Fibroblast of lung (primary cell): ENCODE results near the gene FMNL2. TPM values are rescaled to one million over a fixed set of nuclear protein-coding genes. Genes with fewer than 3 reads are reported as not detected.

Source experiments
- DNase-seq, 2 donors: peaks; one replicate each; pipeline versions ENCODE4 v3.0.0 to v3.0.0-alpha.2; 2010; ENCODE audit warnings: low read depth in 2 of 2
- H2AFZ ChIP-seq: 2 replicates; pipeline ENCODE4 v1.5.1; 2012; ENCODE audit warnings: low read length, control low read depth, inconsistent platforms
- H3K27ac ChIP-seq: 2 replicates; pipeline ENCODE4 v1.5.1; 2011; ENCODE audit warnings: low read length, control low read depth; ENCODE audit not compliant: insufficient read depth
- H3K27me3 ChIP-seq: 2 replicates; pipeline ENCODE4 v1.5.1; 2011; ENCODE audit warnings: mild to moderate bottlenecking, low read length; ENCODE audit not compliant: control insufficient read depth, insufficient read depth
- H3K36me3 ChIP-seq: 2 replicates; pipeline ENCODE4 v1.5.1; 2011; ENCODE audit warnings: low read length; ENCODE audit not compliant: control insufficient read depth, insufficient read depth
- H3K4me1 ChIP-seq: 2 replicates; pipeline ENCODE4 v1.5.1; 2011; ENCODE audit warnings: low read length; ENCODE audit not compliant: control insufficient read depth, insufficient read depth; ENCODE audit errors: extremely low read depth
- H3K4me2 ChIP-seq: 2 replicates; pipeline ENCODE4 v1.5.1; 2011; ENCODE audit warnings: low read length, control low read depth; ENCODE audit not compliant: insufficient read depth; ENCODE audit errors: extremely low read depth
- H3K4me3 ChIP-seq, 4 experiments: fragments of 200-600 bp in 1 of 4; sonication (generic) in 1 of 4; replicated peaks in 1 of 4; 2 replicates each; pipeline ENCODE4 v1.5.1; 2011 to 2016; ENCODE audit warnings: low read length in 4 of 4, low read depth in 3 of 4, mild to moderate bottlenecking in 3 of 4, control low read depth in 2 of 4, inconsistent platforms in 1 of 4, mixed read lengths in 1 of 4; ENCODE audit not compliant: insufficient read depth in 1 of 4; ENCODE audit errors: control extremely low read depth in 1 of 4
- H3K79me2 ChIP-seq: 2 replicates; pipeline ENCODE4 v1.5.1; 2012; ENCODE audit warnings: mild to moderate bottlenecking, low read length, inconsistent platforms; ENCODE audit not compliant: control insufficient read depth, insufficient read depth
- H3K9ac ChIP-seq: 2 replicates; pipeline ENCODE4 v1.5.1; 2011; ENCODE audit warnings: mild to moderate bottlenecking, low read length, control low read depth; ENCODE audit not compliant: insufficient read depth
- H3K9me3 ChIP-seq: 2 replicates; pipeline ENCODE4 v1.5.1; 2012; ENCODE audit warnings: low read depth, low read length; ENCODE audit not compliant: control insufficient read depth, insufficient read depth
- H4K20me1 ChIP-seq: 2 replicates; pipeline ENCODE4 v1.5.1; 2011; ENCODE audit warnings: low read length; ENCODE audit not compliant: control insufficient read depth, insufficient read depth; ENCODE audit errors: extremely low read depth
- EZH2 ChIP-seq: IDR thresholded peaks from 2 replicates; pipeline ENCODE4 v1.5.1; 2012; ENCODE audit warnings: low read length, control low read depth, mild to moderate bottlenecking; ENCODE audit errors: missing control alignments
- polyA plus RNA-seq, 2 donors: library from polyadenylated mRNA; depleted of rRNA in 1 of 2; stranded (reverse) in 1 of 2; unstranded in 1 of 2; fragments of >200 nt; gene quantifications; 2 replicates each; pipeline ENCODE4 v1.2.1, GENCODE V29; 2011 to 2012; ENCODE audit warnings: missing spikeins in 1 of 2
- total RNA-seq: library from RNA; depleted of rRNA; stranded (reverse); fragments of >200 nt; gene quantifications from 2 replicates; pipeline ENCODE4 v1.2.1, GENCODE V29; 2014
- TF ChIP-seq, protein P1 (sequence below), 2 donors: IDR thresholded peaks in 1 of 2; conservative IDR thresholded peaks in 1 of 2; 1 replicate in 1 of 2; 2 replicates in 1 of 2; pipeline ENCODE4 v1.5.1; 2011 to 2012; ENCODE audit warnings: low read length in 2 of 2, control low read depth in 1 of 2, inconsistent platforms in 1 of 2, low read depth in 1 of 2, mild to moderate bottlenecking in 1 of 2

The FMNL2 gene
- total and polyA plus RNA-seq, 2 donors (not counting 1 experiment from before 2014, with no cell fraction given), result 12.0 to 30.2 TPM

- Histone ChIP-seq H3K4me1 (no peaks in the 10 kb centered on the region), H3K27ac (no peak overlapping the region), H3K9me3 (no peaks in the 10 kb centered on the region), H2AFZ (no peak overlapping the region), H4K20me1 (no peaks in the 10 kb centered on the region), H3K9ac (no peak overlapping the region), H3K36me3 (no peaks in the 10 kb centered on the region), H3K27me3 (no peaks in the 10 kb centered on the region), H3K4me2 (no peak overlapping the region), H3K79me2 (no peaks in the 10 kb centered on the region), H3K4me3 (no peak overlapping the region)
- TF ChIP-seq, protein P1, sequence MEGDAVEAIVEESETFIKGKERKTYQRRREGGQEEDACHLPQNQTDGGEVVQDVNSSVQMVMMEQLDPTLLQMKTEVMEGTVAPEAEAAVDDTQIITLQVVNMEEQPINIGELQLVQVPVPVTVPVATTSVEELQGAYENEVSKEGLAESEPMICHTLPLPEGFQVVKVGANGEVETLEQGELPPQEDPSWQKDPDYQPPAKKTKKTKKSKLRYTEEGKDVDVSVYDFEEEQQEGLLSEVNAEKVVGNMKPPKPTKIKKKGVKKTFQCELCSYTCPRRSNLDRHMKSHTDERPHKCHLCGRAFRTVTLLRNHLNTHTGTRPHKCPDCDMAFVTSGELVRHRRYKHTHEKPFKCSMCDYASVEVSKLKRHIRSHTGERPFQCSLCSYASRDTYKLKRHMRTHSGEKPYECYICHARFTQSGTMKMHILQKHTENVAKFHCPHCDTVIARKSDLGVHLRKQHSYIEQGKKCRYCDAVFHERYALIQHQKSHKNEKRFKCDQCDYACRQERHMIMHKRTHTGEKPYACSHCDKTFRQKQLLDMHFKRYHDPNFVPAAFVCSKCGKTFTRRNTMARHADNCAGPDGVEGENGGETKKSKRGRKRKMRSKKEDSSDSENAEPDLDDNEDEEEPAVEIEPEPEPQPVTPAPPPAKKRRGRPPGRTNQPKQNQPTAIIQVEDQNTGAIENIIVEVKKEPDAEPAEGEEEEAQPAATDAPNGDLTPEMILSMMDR (conservative IDR thresholded peaks at IDR 0.05 in 1 of 2, IDR thresholded peaks at IDR 0.05 in 1 of 2; ENCODE audit: low read depth in 1 of 2, low read length in 2 of 2), result no peak
- no peak for TF ChIP-seq EZH2
- DNase-seq, result peak; percentile 10 to 68
These were observed 30.1 kb upstream of the FMNL2 start for GRCh38 chr2:152304836-152305235.

GRCh38 chr2:152307863-152308262, 27.1 kb upstream of the FMNL2 start:
- no peak overlapping the region for H2AFZ ChIP-seq
- H3K4me2 ChIP-seq, result no peak overlapping the region
- no peaks in the 10 kb centered on the region for H3K36me3 ChIP-seq
- no peaks in the 10 kb centered on the region for H3K4me1 ChIP-seq
- no peaks in the 10 kb centered on the region for H3K27me3 ChIP-seq
- TF ChIP-seq, protein P1 (conservative IDR thresholded peaks at IDR 0.05 in 1 of 2, IDR thresholded peaks at IDR 0.05 in 1 of 2; ENCODE audit: low read depth in 1 of 2, low read length in 2 of 2), result no peak
- no peak for TF ChIP-seq EZH2
- H3K9ac ChIP-seq, result no peak overlapping the region
- no peaks in the 10 kb centered on the region for H3K79me2 ChIP-seq
- H3K9me3 ChIP-seq, result no peaks in the 10 kb centered on the region
- no peak overlapping the region for H3K4me3 ChIP-seq
- peak; percentile 2 to 10 for DNase-seq
- no peaks in the 10 kb centered on the region for H4K20me1 ChIP-seq
- H3K27ac ChIP-seq, result no peak overlapping the region

- no peak overlapping the region for H3K4me3 ChIP-seq
- no peaks in the 10 kb centered on the region for H3K79me2 ChIP-seq
- TF ChIP-seq, protein P1 (conservative IDR thresholded peaks at IDR 0.05 in 1 of 2, IDR thresholded peaks at IDR 0.05 in 1 of 2; ENCODE audit: low read depth in 1 of 2, low read length in 2 of 2), result no peak
- no peak for TF ChIP-seq EZH2
- H3K9ac ChIP-seq, result no peak overlapping the region
- H3K9me3 ChIP-seq, result no peaks in the 10 kb centered on the region
- H3K36me3 ChIP-seq, result no peaks in the 10 kb centered on the region
- DNase-seq, result no peak
- H2AFZ ChIP-seq, result no peak overlapping the region
- H3K27ac ChIP-seq, result no peak overlapping the region
- no peaks in the 10 kb centered on the region for H3K27me3 ChIP-seq
- H3K4me1 ChIP-seq, result no peaks in the 10 kb centered on the region
- no peak overlapping the region for H3K4me2 ChIP-seq
- no peaks in the 10 kb centered on the region for H4K20me1 ChIP-seq
These were observed 25.4 kb upstream of the FMNL2 start for GRCh38 chr2:152309352-152310214.
